Stomach smooth muscle (tissue), 2 donors: Measurements from ENCODE around the gene HAPLN3.

ENCODE experiments used
- H3K27ac ChIP-seq: one replicate; pipeline ENCODE4 v1.7.0; 2013; ENCODE audit warnings: mild to moderate bottlenecking, low read length, inconsistent platforms
- H3K27me3 ChIP-seq, 2 donors: one replicate each; pipeline ENCODE4 v1.7.0; 2013; ENCODE audit warnings: low read length in 2 of 2; ENCODE audit not compliant: insufficient read depth in 2 of 2, control insufficient read depth in 1 of 2
- H3K36me3 ChIP-seq, 2 donors: one replicate each; pipeline ENCODE4 v1.7.0; 2013; ENCODE audit warnings: low read length in 2 of 2; ENCODE audit not compliant: control insufficient read depth in 2 of 2, insufficient read depth in 2 of 2
- H3K4me1 ChIP-seq: one replicate; pipeline ENCODE4 v1.7.0; 2013; ENCODE audit warnings: low read length; ENCODE audit not compliant: control insufficient read depth, insufficient read depth
- H3K4me3 ChIP-seq, 2 donors: one replicate each; pipeline ENCODE4 v1.7.0; 2013; ENCODE audit warnings: low read length in 2 of 2
- H3K9ac ChIP-seq, 2 donors: one replicate each; pipeline ENCODE4 v1.7.0; 2013; ENCODE audit warnings: low read length in 2 of 2, mild to moderate bottlenecking in 1 of 2
- H3K9me3 ChIP-seq, 2 donors: one replicate each; pipeline ENCODE4 v1.7.0; 2013; ENCODE audit warnings: low read length in 2 of 2; ENCODE audit not compliant: control insufficient read depth in 2 of 2
- donor health status: healthy.
- donor health status: Pancreatic carcinoma.

Gene HAPLN3

DNA sequence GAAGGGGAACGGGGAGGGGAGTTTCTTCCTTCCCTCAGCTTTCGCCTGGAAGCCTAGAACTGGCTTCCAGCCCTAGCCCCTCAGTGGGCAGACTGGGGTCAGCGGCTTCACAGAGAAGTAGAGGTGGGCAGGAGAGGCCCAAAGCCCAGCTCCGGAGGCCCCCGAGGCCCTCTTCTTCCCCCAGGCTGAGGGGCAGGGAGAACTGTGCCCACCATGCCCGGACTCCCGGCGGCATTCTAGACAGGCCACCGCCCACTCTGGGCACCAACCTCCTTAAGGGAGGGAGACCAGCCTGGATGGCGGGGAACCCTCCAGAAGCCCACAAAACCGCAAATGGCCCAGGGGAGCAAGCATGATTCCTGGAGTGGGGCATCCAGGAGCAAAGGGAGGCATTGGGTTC, 17.9 kb downstream of the HAPLN3 start:
- Histone ChIP-seq H3K4me3 (no peak overlapping the region), H3K36me3 (no peaks in the 10 kb centered on the region), H3K9ac (no peak overlapping the region), H3K9me3 (no peaks in the 10 kb centered on the region), H3K4me1 (no peaks in the 10 kb centered on the region), H3K27ac (no peak overlapping the region), H3K27me3 (no peaks in the 10 kb centered on the region)

DNA sequence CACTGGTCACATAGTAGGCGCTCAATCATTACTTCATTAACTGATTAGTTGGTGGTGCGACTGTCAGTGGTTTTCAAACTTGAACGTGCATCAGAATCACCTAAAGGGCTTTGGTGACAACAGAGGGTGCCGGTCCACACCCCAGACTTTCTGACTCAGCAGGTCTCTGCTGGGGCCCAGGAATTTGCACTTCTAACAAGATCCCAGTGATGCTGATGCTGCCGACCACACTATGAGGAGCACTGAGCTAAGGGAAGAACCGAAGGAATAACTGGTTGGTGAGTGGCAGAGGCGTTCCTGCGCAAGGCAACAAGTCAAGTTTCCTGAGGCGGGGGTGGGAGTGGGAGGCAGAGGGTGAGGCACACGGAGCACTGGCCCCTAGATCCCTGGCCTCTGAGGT, 18.8 kb downstream of the HAPLN3 start:
- H3K9me3 ChIP-seq = no peaks in the 10 kb centered on the region
- no peak overlapping the region for H3K27ac ChIP-seq
- no peaks in the 10 kb centered on the region for H3K36me3 ChIP-seq
- no peaks in the 10 kb centered on the region for H3K27me3 ChIP-seq
- H3K9ac ChIP-seq = no peak overlapping the region
- no peaks in the 10 kb centered on the region for H3K4me1 ChIP-seq
- H3K4me3 ChIP-seq = no peak overlapping the region

DNA sequence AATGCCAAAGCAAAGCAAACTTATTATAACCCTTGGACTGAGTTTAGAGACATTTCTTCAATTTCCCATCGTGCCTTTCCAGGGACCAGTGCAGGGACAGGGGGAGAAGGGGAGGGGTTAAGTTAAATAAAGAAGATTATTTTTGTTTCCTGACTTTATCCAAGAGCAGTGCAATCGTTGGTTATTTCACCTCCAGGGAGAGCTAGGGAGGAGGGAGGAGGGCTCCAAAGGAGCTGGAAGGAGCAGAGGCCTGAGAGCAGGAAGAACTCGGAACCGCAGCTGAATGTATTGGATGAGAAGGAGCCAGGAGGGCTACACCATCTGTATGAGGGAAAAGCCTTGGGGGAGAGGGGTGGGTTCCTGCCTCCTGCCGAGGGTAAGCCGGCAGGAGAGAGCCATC, 20.7 kb downstream of the HAPLN3 start:
- no peaks in the 10 kb centered on the region for H3K27me3 ChIP-seq
- no peaks in the 10 kb centered on the region for H3K4me1 ChIP-seq
- H3K9ac ChIP-seq = no peak overlapping the region
- no peaks in the 10 kb centered on the region for H3K9me3 ChIP-seq
- no peaks in the 10 kb centered on the region for H3K36me3 ChIP-seq
- H3K27ac ChIP-seq = no peak overlapping the region
- no peak overlapping the region for H3K4me3 ChIP-seq

DNA sequence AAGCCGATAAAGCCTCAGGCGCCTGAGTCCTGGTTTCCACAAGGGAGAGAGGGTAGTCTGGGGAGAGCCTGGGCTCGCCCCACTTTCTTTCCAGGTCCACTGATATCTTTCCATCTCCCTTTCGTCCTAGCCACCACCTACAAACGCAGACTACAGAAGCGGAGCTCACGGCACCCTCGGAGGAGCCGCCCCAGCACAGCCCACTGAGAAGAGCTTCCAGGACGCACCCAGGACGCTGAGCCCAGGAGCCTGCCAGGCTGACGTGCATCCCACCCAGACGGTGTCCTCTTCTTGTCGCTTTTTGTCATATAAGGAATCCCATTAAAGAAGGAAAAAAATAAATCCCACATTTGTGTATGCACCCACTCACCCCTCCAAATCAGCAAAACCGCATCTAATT, 21.1 kb downstream of the HAPLN3 start:
- Histone ChIP-seq H3K9me3 (no peaks in the 10 kb centered on the region), H3K4me3 (no peak overlapping the region), H3K4me1 (no peaks in the 10 kb centered on the region), H3K27ac (no peak overlapping the region), H3K27me3 (no peaks in the 10 kb centered on the region), H3K36me3 (no peaks in the 10 kb centered on the region), H3K9ac (no peak overlapping the region)

- H3K4me3 ChIP-seq = no peak overlapping the region
- H3K9me3 ChIP-seq = no peaks in the 10 kb centered on the region
- no peaks in the 10 kb centered on the region for H3K27me3 ChIP-seq
- no peak overlapping the region for H3K27ac ChIP-seq
- no peaks in the 10 kb centered on the region for H3K36me3 ChIP-seq
- H3K4me1 ChIP-seq = no peaks in the 10 kb centered on the region
- H3K9ac ChIP-seq = no peak overlapping the region
These were observed 21.6 kb downstream of the HAPLN3 start for GRCh38 chr15:88873786-88874185.

- Histone ChIP-seq H3K4me3 (no peak overlapping the region), H3K4me1 (no peaks in the 10 kb centered on the region), H3K27ac (no peak overlapping the region), H3K27me3 (no peaks in the 10 kb centered on the region), H3K9ac (no peak overlapping the region), H3K9me3 (no peaks in the 10 kb centered on the region), H3K36me3 (no peaks in the 10 kb centered on the region)
These were observed 22.6 kb downstream of the HAPLN3 start for GRCh38 chr15:88872706-88873105.

DNA sequence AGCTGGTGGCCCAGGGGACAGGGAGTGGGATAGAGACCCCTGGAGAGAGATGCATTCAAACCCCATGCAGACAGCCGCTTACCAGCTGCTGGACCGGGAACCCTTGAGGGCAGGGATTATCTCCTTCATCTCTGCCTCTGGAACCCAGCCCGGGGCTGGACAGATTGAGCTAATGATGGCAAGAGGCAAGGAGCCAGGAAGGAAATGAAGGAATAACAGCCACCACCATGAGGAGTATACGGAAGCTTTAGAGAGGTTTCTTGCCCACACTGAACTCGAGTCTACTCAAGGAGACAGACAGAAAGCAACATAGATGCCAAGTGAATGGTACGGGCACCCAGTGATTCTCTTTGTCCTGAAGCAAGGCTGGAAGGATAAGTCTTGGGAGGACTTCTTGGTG, 23.2 kb downstream of the HAPLN3 start:
- no peaks in the 10 kb centered on the region for H3K4me1 ChIP-seq
- no peak overlapping the region for H3K27ac ChIP-seq
- no peaks in the 10 kb centered on the region for H3K27me3 ChIP-seq
- no peaks in the 10 kb centered on the region for H3K36me3 ChIP-seq
- no peak overlapping the region for H3K4me3 ChIP-seq
- no peaks in the 10 kb centered on the region for H3K9me3 ChIP-seq
- no peak overlapping the region for H3K9ac ChIP-seq

- Histone ChIP-seq H3K27me3 (no peaks in the 10 kb centered on the region), H3K36me3 (no peaks in the 10 kb centered on the region), H3K9me3 (no peaks in the 10 kb centered on the region), H3K4me3 (no peak overlapping the region), H3K9ac (no peak overlapping the region), H3K27ac (no peak overlapping the region), H3K4me1 (no peaks in the 10 kb centered on the region)
These were observed 24.0 kb downstream of the HAPLN3 start for GRCh38 chr15:88871313-88871712.

GRCh38 chr15:88866295-88866881, 29.0 kb downstream of the HAPLN3 start:
- no peak overlapping the region for H3K27ac ChIP-seq
- no peak overlapping the region for H3K4me3 ChIP-seq
- H3K36me3 ChIP-seq = no peaks in the 10 kb centered on the region
- no peak overlapping the region for H3K9ac ChIP-seq
- H3K9me3 ChIP-seq = no peaks in the 10 kb centered on the region
- no peaks in the 10 kb centered on the region for H3K27me3 ChIP-seq
- no peaks in the 10 kb centered on the region for H3K4me1 ChIP-seq

- H3K9me3 ChIP-seq = no peaks in the 10 kb centered on the region
- H3K36me3 ChIP-seq = no peaks in the 10 kb centered on the region
- no peak overlapping the region for H3K27ac ChIP-seq
- no peaks in the 10 kb centered on the region for H3K4me1 ChIP-seq
- no peak overlapping the region for H3K9ac ChIP-seq
- no peak overlapping the region for H3K4me3 ChIP-seq
- H3K27me3 ChIP-seq = peaks cover 0 to 3% of the 10 kb centered on the region in 2 donors
These were observed 29.7 kb downstream of the HAPLN3 start for GRCh38 chr15:88865498-88866099.

GRCh38 chr15:88864861-88865497, 30.4 kb downstream of the HAPLN3 start:
- H3K36me3 ChIP-seq = no peaks in the 10 kb centered on the region
- H3K27me3 ChIP-seq = peaks cover 0 to 7% of the 10 kb centered on the region in 2 donors
- no peak overlapping the region for H3K9ac ChIP-seq
- no peak overlapping the region for H3K27ac ChIP-seq
- no peak overlapping the region for H3K4me3 ChIP-seq
- no peaks in the 10 kb centered on the region for H3K9me3 ChIP-seq
- no peaks in the 10 kb centered on the region for H3K4me1 ChIP-seq
